Measurements from ENCODE around the gene TEX29.

Gene TEX29

DNA sequence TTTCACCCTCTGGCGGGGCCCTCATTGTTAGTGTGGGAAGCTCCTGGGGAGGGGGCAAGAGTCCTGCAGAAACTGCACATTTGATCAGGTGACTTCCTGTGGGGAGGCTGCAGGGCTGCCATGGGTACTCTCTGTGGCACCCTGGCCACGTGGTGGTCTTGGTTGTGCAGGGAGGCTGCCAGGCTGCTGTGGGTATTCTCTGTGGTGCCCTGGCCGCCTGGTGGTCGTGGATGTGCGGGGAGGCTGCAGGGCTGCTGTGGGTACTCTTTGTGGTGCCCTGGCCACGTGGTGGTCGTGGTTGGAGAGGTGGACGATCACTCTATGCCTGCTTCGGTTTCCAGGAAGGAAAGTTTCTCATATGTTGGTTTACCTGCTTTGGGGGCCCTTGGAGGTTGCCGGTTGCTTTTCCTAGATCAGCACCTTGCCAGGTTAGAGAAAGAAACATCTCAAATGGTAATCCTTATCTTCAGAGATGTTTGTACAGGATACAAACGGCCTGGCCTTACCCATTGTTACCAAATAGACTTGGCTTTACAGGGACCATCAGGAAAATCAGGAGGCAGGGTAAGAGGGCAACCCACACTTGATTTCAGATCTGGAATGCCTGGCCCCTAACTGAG lies 22.9 kb downstream of the TEX29 start:
- DNase-seq (ENCODE audit: low read depth), result no peak

DNA sequence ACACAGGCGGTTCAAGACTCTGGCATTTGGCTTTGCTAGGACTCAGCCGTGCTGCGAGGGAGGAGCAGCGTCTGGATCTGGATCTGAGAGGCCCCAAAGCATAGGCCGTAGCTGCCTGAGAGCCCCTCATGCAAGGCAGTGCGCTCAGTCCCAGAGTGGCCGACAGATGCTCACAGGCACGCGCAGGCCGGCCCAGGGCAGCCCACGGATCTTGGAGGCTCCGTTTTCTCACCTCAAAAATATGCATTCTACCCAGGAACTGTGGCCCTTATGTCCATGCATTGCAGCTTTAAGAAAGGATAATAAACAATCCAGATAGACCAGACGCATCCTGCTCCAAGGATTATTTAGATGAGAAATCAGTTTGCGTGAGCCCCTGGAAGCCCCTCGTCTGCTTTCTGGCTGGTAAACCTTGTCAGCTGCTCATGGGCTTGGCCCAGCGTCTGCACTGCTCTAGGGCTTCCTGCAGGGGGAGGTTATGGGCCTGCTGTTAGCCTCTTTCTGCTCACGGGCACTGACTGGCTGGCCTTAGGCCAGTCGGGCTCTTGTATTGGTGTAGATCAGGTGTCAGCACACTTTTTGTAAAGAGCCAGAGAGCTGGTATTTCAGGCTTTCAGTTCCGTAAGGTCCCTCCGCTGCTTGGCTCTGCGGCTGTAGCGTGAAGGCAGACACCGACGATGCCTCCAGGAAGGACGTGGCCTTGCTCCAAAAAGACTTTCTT lies 24.2 kb downstream of the TEX29 start:
- DNase-seq (ENCODE audit: low read depth), result no peak

DNA sequence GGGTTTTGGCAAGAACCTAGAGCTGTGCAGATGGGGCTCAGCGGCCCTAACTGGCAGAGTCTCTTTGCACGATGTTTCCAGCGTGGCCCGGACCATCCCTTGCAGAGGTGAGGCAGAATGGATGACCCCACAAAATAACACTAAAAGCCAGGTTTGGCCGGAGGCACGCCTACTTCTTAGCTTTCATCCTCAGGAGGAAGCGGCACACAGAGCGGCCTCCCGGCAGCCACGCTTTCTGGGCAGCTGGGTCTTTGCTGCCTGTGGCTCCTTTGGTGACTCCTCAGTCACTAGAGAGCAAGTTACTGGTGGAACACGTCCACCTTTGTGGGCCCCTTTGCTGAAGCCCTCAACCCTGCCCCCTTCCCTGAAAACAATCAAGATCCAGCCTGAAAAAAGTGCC lies 25.2 kb downstream of the TEX29 start:
- no peak for DNase-seq (ENCODE audit: low read depth)

DNA sequence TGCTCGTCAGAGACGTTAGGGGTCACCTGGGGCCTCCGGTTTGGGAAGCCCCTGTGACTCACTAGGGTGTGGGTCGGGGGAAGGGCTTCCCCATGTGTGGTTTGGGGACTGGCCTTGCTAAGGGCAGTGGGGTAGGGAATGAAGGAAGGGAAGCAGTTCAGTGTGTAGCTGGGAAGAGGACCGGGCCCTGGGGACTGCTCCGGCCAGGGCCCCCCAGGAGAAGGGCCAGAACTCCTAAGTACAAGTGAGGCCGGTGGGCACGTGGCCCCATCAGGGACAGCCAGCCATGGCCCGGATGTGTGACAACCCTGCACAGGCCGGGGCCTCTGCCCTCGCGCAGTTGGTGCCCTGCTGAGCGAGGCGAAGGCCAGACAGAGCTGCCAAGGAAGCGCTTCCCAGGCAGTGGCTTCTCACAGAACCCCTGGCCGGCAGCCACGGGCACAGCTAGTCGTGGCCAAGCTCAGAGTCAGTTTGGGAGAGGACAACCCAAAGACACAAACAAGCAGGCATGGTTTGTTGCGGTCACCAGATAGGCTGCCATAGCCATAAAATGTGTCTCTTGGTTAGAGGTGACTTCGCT lies 25.7 kb downstream of the TEX29 start:
- no peak for DNase-seq (ENCODE audit: low read depth)

DNA sequence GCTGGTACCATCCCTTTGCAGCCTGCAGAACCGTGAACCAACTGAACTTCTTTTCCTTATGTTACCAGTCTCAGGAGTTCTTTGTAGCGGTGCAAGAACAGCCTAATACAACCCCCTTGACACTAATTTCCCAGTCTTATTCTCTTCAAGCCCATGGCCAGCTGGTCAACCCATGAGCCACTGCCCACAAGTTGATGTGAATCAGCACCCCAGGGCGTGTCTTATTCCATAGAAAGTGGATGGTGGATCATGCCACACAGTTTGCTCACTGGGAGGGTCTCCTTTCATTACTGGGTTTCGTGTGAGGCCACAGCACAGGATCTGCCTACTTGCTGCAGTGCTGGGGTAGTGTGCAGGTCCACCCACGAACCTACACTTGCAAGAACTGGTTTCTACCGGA lies 27.0 kb downstream of the TEX29 start:
- no peak for DNase-seq (ENCODE audit: low read depth)

DNA sequence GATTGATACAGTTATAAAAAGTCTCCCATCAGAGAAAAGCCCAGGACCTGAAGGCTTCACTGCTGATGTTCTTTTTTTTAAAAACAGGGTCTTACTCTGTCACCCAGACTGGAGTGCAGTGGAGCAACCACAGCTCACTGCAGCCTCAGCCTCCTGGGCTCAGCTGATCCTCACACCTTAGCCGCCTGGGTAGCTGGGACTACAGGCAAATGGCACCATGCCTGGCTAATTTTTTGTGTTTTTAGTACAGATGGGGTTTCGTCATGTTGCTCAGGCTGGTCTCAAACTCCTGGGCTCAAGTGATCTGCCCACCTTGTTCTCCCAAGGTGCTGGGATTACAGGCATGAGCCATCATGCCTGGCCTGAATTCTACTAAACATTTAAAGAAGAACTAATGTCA lies 33.1 kb downstream of the TEX29 start:
- no peak for DNase-seq (ENCODE audit: low read depth)

DNA sequence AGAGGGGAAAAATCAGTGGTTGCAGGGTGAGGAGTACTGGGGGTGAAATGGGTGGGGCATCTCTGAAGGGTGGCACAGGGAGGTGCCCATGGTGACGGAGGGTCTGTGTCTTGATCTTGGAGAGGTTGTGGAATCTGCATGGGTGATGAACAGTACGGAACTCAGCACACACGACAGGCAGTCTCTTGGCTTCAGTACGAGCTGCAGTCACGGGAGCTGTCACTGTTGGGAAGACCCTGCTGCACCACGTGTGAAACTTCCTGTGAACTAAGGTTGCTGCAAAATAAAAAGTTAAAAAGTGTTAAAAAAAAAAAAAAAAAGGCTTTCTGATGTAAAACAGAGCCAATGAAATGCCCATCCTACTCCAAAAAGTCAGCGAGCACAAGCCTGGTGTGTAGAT lies 34.3 kb downstream of the TEX29 start:
- DNase-seq (ENCODE audit: low read depth), result no peak

DNA sequence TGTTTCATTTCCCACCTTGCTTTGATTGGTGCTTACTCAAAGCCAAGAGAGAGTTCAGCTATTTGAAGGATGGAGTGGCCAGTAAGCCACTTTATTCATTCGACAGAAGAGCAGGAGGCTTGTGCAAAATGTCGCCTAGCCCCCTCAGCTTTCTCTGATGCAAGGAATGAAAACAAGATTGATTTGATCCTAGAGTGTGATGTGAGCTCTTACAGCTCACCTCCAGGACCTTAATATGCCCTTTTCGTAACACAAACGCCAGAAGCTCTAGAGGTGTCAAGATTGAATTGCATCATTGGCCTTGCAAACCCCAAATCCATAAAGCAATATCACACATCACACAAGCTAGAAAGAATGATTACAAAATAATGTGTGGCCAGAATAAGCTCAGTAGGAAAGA lies 36.4 kb downstream of the TEX29 start:
- no peak for DNase-seq (ENCODE audit: low read depth)

DNA sequence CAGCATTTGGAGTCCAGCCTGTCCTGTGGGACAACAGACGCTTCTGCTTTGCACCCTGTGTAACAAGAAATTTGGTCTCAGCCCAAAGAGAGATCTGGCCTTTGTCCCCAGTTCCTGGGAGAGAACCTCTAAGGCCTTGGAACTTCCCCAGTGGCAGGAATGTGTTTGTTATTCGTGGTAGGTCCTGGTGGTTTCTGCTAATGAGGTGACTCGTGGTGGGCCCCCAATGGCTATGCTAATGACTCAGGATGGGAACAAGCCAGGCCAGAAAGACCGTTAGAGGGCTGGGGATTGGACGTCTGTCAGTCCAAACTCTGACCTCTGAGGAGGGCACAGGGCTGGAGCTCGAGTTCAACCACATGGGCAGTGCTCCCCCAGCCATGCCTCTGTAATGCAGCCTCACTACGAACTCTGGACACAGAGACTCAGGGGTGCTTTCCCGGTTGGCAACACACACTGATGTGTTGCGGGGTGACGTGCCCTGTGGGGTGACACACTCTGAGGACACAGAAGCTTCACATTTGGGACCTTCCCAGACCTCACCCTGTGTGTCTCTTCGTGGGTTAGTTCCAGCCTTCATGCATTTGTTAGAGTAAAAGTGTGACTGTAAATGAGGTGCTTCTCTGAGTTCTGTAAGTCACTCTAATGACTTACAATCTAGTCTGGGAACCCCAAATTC lies 38.9 kb downstream of the TEX29 start:
- no peak for DNase-seq (ENCODE audit: low read depth)

DNA sequence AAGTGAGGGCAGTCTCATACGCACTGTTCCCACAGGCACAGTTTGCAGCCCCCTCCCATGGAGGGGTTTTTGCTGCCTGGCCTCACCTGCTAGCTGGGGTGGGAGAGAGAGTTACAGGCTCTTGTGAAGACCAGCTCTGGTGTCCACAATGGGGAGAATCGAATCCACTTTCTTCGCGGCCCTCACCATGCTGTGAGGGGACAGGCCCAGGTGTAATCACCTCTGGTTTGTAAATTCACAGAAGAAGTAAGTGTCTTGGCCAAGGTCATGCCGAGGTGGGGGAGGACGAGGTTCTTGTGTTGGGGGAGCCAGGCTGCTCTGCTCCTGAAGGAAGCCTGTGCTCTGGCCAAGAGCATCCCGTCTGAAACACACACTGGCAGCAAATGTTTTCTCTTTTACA lies 39.5 kb downstream of the TEX29 start:
- DNase-seq (ENCODE audit: low read depth), result no peak

DNA sequence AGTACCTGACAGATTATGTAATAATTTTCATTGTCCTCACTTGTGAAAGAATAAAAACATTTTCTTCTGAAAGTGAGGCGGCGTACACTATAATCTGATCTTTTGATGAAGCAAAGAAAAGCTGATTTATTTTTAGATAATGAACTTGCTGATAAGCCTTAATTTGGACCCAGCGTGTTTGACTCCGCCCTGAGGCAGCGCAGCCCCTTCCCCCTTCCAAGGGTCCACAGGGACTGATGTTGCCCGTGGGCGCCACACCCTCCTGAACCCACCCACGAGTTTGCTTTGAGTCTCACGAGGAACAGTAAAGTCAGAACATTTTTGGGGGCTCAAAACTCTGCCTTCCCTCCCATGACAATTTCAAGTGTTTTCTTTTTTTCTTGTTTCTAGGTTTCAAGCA lies 40.0 kb downstream of the TEX29 start:
- DNase-seq (ENCODE audit: low read depth), result no peak

DNA sequence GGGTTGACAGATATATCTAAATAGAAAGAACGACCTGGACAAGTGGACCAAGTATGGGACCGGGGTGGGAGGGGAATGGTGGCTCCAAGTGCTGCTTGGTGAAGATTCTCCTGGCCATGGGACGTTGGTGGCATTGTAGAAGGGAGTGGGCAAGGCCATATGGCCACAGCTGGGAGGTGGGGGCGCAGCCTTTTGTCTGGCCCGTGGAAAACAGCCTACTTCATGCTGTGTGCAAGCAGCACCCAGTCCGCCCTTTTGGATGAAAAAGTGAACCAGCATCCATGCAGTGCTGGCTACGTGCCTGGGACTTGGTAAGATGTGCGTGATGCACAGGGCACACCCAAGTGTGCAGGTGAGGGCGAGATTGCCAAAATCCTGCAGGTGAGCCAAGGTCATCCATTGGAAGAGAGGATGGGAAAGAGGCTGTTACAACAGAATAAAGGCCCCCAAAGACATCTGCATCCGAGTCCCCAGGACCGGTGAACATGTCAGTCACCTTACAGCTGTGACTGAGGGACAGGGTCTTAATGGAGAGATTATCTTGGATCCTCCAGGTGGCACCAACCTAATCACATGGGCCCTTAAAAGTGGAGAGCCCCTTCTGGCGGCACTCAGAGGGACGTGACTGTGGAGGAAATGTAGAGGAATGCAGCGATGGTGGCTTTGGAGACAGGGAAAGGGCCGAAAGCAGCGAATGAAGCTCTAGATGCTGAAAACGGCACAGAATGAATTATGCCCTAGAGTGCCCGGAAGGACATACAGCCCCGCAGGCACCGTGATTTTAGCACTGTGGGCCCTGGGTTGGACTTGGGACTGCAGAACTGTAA lies 40.8 kb downstream of the TEX29 start:
- DNase-seq (ENCODE audit: low read depth), result no peak

DNA sequence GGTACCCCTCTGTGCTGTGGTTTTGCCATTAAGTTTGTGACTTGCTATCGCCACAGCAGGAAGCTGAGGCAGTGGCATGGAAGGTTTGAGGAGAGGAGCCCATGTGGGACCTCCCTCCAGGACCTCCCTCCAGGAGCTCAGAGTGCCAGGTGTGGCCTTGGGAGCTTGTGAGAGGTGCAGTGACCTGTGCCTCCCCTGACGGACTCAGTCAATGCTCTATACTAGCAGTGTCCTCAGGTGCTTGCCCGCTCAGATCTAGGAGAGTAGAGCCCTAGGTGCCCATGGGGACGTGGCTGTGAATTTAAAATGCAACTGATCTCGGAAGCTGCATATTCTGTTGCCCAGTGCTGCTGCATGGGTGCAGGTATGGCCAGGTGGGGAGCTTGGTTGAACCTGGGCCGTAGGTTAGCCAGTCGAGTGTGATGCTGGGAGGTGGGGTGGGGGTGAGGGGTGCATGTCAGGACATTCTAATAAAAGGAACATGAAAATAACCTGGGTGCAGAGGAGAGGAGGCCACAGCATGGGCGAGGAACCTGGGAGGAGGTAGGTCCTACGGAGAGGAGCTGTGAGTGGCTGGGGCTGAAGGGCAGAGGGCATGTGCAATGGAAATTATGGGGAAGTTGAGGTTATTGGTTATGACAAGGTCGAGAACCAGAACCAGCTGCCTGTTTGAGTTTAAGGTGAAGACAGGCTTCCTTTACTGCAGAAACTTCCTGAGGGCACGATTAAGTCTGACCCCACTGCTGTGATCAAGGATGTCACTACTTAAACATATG lies 41.6 kb downstream of the TEX29 start:
- DNase-seq (ENCODE audit: low read depth), result no peak

DNA sequence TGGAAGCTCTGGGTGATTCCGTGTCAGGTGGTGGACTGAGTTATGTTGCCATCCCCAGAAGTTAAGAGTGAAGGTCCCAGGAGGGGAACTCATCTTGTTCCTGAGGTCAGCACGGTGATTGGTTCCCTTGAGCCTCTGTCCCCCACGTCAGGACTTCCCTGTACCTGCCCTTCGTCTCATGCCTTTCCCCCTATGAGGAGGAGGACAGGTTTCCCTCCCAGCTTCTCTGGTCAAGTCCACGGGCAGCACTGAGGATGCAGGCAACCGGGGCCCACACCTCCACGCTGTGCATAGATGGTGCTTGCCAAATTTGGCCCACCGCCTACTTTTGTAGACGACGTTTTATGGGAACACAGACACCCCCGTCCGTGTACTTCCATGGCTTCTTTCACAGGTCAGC lies 42.7 kb downstream of the TEX29 start:
- no peak for DNase-seq (ENCODE audit: low read depth)

DNA sequence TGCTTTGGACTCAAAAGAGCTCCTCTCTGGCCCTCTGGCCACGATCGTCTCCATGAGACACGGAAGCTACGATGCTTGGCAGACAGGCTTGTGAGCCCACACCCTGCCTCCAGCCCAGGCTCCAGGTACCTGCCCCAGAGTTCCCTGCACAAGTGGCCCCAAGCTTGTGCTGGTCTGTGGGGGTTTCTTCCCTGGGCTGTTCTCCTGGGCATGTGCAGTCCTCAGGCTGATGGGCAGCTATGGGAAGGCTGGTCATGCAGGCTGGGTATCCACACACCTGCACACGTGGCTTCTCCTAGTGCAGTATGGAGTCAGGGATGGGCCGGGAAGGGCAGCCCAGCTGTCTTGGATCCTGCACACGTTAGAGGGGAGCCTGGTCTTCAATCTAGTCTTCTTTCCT lies 43.1 kb downstream of the TEX29 start:
- DNase-seq (ENCODE audit: low read depth), result no peak

DNA sequence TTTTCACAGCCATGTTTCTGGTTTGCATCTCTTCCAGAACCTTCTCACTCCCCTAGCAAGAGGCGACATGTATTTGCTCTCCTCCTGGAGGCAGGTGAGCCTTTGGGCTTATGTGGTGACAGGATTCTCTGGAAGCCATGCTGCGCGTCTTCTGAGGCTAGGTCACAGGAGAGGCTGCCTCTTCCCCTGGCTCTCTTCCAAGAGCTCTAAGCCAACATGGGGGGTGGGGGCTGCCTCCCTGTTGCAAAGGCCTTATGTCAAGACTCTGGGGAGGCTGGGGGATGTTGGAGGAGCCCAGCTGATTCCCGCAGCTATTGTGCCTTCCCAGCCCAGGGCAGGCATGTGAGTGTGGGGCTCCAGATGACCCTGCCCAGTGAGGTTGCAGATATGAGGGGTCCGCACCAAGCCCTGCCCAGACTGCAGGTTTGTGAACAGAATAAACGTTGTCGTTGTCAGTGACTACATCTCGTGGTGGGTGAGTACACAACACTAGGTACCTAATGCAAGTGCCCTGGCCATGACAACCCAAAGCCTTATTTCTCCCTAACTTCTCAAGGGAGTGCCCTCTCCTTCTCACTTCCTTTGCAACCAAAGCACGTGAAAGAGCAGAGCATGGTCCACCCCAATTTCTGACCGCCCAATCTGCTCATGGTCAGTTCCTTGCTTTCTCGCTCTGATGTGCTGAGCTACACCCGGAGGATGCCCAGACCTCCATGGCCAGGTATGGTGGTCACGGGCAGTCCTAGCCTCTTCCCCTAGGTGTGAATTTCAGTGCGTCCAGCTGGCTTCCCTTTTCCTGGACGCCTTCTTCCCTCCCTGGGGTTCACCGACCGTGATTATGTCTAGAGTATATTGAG lies 44.9 kb downstream of the TEX29 start:
- DNase-seq (ENCODE audit: low read depth), result no peak

DNA sequence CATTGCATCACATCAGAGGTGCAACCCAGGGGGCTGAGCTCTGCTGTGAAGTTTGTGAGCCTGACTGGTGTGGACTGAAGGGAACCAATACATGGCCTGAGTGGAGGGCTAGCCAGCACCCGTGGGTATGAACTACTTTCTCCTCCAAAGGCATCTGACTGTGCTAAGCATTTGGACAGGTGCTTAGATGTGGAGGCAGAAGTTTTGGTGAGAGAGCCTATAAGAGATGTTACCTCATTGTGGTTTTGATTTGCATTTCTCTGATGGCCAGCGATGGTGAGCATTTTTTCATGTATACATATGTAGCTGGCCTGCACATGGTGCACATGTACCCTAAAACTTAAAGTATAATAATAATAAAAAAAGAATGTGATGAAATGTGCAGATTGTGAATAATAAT lies 46.9 kb downstream of the TEX29 start:
- DNase-seq (ENCODE audit: low read depth), result no peak

DNA sequence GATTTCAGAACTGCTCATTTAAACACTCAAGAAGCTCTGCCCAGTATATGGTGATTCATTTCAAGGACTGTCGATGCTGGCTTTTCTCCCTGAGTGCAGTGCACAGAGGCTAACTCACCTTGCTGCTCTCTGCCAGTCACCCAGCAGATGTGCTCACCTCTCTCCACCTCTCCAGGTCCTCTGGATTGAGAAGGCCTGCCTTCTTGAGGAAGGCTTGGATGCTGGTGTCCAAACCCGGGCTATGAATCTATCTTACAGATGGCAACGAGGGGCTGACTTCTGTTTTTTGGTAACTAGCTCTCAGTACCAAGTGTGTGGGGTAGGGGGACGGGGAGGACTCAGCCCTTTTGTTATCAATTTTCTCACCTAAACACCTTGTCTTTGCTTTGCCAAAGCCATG lies 47.6 kb downstream of the TEX29 start:
- no peak for DNase-seq (ENCODE audit: low read depth)

DNA sequence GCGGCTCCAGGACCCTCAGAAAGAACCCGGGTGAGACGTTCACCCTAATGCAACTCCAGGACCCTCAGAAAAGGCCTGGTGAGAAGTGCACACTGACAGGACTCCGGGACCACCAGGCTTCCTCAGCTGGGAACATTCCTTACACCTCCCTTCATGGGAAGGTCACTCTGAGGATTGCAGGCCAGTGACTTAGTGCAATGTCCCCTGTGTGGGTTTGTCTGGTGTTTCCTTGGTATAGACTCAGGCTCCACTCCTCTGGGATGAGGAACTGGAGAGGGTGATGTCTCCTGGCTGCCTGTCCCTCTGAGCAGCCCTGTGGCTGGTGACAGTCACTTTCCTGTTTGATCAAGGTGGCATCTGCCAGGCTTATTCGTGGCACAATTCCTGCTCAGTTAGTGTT lies 49.7 kb downstream of the TEX29 start:
- no peak for DNase-seq (ENCODE audit: low read depth)

Measured in activated T-cell treated with anti-CD3 and anti-CD28 coated beads for 1 hour (primary cell).